IMR-90 (cell line): Measurements from ENCODE around the gene EFNB2. TPM values are rescaled to one million over a fixed set of nuclear protein-coding genes. Genes with fewer than 3 reads are reported as not detected.

Source experiments
- ATAC-seq: fragments of 200-7000 bp; cut with Tn5 transposase; 2 replicates; pipeline ENCODE4 v1.9.1; 2020; ENCODE audit warnings: low read depth, mild to moderate bottlenecking, moderate library complexity
- BruUV-seq: library from RNA; stranded (reverse); fragments of 400-500 nt; replicated peaks from 2 replicates; lab custom pipeline; 2021; lab: Mats Ljungman, UMichigan
- CTCF ChIA-PET: fragments of 300-600 bp; formaldehyde crosslinking; extraction: SDS; loops from one replicate; lab custom pipeline; 2021; ENCODE audit warnings: antibody characterized with exemption; lab: Yijun Ruan, JAX
- POLR2A ChIA-PET: fragments of 300-600 bp; sonication (Branson Sonifier 250); formaldehyde crosslinking; loops from one replicate; lab custom pipeline; 2022; ENCODE audit warnings: antibody characterized with exemption; ENCODE audit not compliant: unreplicated experiment; lab: Charles Lee
- DNase-seq: peaks from one replicate; pipeline ENCODE4 v3.0.0; 2013
- H2AFZ ChIP-seq: replicated peaks from 2 replicates; pipeline ENCODE3; 2013; ENCODE audit warnings: low read length, mild to moderate bottlenecking; ENCODE audit not compliant: poor library complexity
- H2AK5ac ChIP-seq: 2 replicates; pipeline ENCODE4 v1.6.1; 2013; ENCODE audit warnings: low read depth, low read length, inconsistent platforms
- H2AK9ac ChIP-seq: replicated peaks from 2 replicates; pipeline ENCODE3; 2013; ENCODE audit warnings: mild to moderate bottlenecking, low read depth, low read length, moderate library complexity; ENCODE audit not compliant: poor library complexity
- H2BK120ac ChIP-seq: 2 replicates; pipeline ENCODE4 v1.6.1; 2013; ENCODE audit warnings: low read depth, low read length, inconsistent platforms
- H2BK15ac ChIP-seq: 3 replicates; pipeline ENCODE4 v1.6.1; 2013; ENCODE audit warnings: low read depth, low read length, inconsistent platforms
- H2BK20ac ChIP-seq: 2 replicates; pipeline ENCODE4 v1.6.1; 2013; ENCODE audit warnings: low read depth, mild to moderate bottlenecking, inconsistent platforms, low read length, moderate library complexity
- H2BK5ac ChIP-seq: 2 replicates; pipeline ENCODE4 v1.6.1; 2013; ENCODE audit warnings: mild to moderate bottlenecking, low read depth, low read length, inconsistent platforms; ENCODE audit not compliant: poor library complexity, severe bottlenecking
- H3K14ac ChIP-seq: replicated peaks from 2 replicates; pipeline ENCODE4 v1.6.1; 2013; ENCODE audit warnings: low read depth, low read length, inconsistent platforms
- H3K18ac ChIP-seq: 2 replicates; pipeline ENCODE4 v1.6.1; 2013; ENCODE audit warnings: low read depth, low read length, control low read depth
- H3K23ac ChIP-seq: 2 replicates; pipeline ENCODE4 v1.6.1; 2013; ENCODE audit warnings: low read depth, low read length, inconsistent platforms
- H3K27ac ChIP-seq: 2 replicates; pipeline ENCODE4 v1.5.1; 2013; ENCODE audit warnings: mild to moderate bottlenecking, control low read depth, low read length; ENCODE audit not compliant: insufficient read depth
- H3K27me3 ChIP-seq: 2 replicates; pipeline ENCODE4 v1.6.1; 2013; ENCODE audit warnings: low read length; ENCODE audit not compliant: control insufficient read depth, insufficient read depth
- H3K36me3 ChIP-seq: 2 replicates; pipeline ENCODE4 v1.6.1; 2013; ENCODE audit warnings: low read length, mixed read lengths; ENCODE audit not compliant: control insufficient read depth, insufficient read depth
- H3K4ac ChIP-seq: 2 replicates; pipeline ENCODE4 v1.6.1; 2013; ENCODE audit warnings: low read depth, low read length, inconsistent platforms
- H3K4me1 ChIP-seq: 2 replicates; pipeline ENCODE4 v1.6.1; 2013; ENCODE audit warnings: low read length, mixed read lengths; ENCODE audit not compliant: control insufficient read depth, insufficient read depth
- H3K4me2 ChIP-seq: 2 replicates; pipeline ENCODE4 v1.6.1; 2013; ENCODE audit warnings: low read depth, mild to moderate bottlenecking, control low read depth, low read length, moderate library complexity
- H3K4me3 ChIP-seq: 2 replicates; pipeline ENCODE4 v1.5.1; 2013; ENCODE audit warnings: low read depth, mild to moderate bottlenecking, control low read depth, low read length, moderate library complexity; ENCODE audit not compliant: insufficient read depth
- H3K56ac ChIP-seq: 2 replicates; pipeline ENCODE4 v1.6.1; 2013; ENCODE audit warnings: low read length, inconsistent platforms; ENCODE audit not compliant: insufficient read depth; ENCODE audit errors: extremely low read depth
- H3K79me1 ChIP-seq, 2 experiments: 2 replicates each; pipeline ENCODE4 v1.6.1; 2013; ENCODE audit warnings: low read length in 2 of 2, inconsistent platforms in 1 of 2, low read depth in 1 of 2
- H3K9ac ChIP-seq: 2 replicates; pipeline ENCODE4 v1.6.1; 2013; ENCODE audit warnings: low read depth, low read length, control low read depth
- H3K9me1 ChIP-seq: 2 replicates; pipeline ENCODE4 v1.6.1; 2013; ENCODE audit warnings: low read length, inconsistent platforms; ENCODE audit not compliant: insufficient read depth
- H3K9me3 ChIP-seq: 2 replicates; pipeline ENCODE4 v1.6.1; 2013; ENCODE audit warnings: low read length; ENCODE audit not compliant: control insufficient read depth, insufficient read depth
- H4K20me1 ChIP-seq: 2 replicates; pipeline ENCODE4 v1.6.1; 2013; ENCODE audit warnings: low read length, inconsistent platforms; ENCODE audit not compliant: insufficient read depth
- H4K5ac ChIP-seq: 2 replicates; pipeline ENCODE4 v1.6.1; 2013; ENCODE audit warnings: mild to moderate bottlenecking, low read depth, low read length, control low read depth
- H4K8ac ChIP-seq, 2 experiments: 2 replicates each; pipeline ENCODE4 v1.6.1; 2013; ENCODE audit warnings: low read depth in 2 of 2, low read length in 2 of 2, control low read depth in 1 of 2, inconsistent platforms in 1 of 2
- H4K91ac ChIP-seq: 2 replicates; pipeline ENCODE4 v1.6.1; 2013; ENCODE audit warnings: low read depth, low read length, inconsistent platforms; ENCODE audit not compliant: insufficient read depth
- MXI1 ChIP-seq: IDR thresholded peaks from 2 replicates; pipeline ENCODE4 v1.6.1; 2012; ENCODE audit warnings: low read depth, mild to moderate bottlenecking, low read length, moderate library complexity, borderline replicate concordance
- NFE2L2 ChIP-seq: fragments of 150-350 bp; IDR thresholded peaks from 2 replicates; pipeline ENCODE4 v1.6.1; 2016; ENCODE audit warnings: low read depth, mild to moderate bottlenecking, low read length
- POLR2A ChIP-seq: IDR thresholded peaks from 2 replicates; pipeline ENCODE4 v1.6.1; 2012; ENCODE audit warnings: mild to moderate bottlenecking, low read depth, low read length
- RFX5 ChIP-seq: IDR thresholded peaks from 2 replicates; pipeline ENCODE4 v1.8.0; 2012; ENCODE audit warnings: low read depth, mild to moderate bottlenecking, low read length, moderate library complexity
- dilution Hi-C: fragments of 300-500 bp; cut with HindIII; formaldehyde crosslinking; loops from one replicate; pipeline ENCODE4 v1.14.3; 2018; ENCODE audit warnings: low sequenced_read_pairs; ENCODE audit not compliant: unreplicated experiment
- in situ Hi-C: fragments of 300-500 bp; cut with MboI; formaldehyde crosslinking; loops from 3 replicates; pipeline ENCODE4 v1.14.3; 2019; ENCODE audit warnings: low sequenced_read_pairs, inconsistent platforms, mixed read lengths
- intact Hi-C: fragments of 100-400 bp; cut with micrococcal nuclease; formaldehyde crosslinking; loops from 2 replicates; pipeline ENCODE4 v1.10.0; 2022
- polyA plus RNA-seq, 3 experiments: library from polyadenylated mRNA; depleted of rRNA; stranded (reverse); fragments of >200 nt; gene quantifications; 2 replicates each; pipeline ENCODE4 v1.2.3, GENCODE V29; 2012; ENCODE audit warnings: low replicate concordance in 1 of 3
- total RNA-seq: library from RNA; depleted of rRNA; stranded (reverse); fragments of >200 nt; gene quantifications from 2 replicates; pipeline ENCODE4 v1.2.3, GENCODE V29; 2012

EFNB2 gene
- total and polyA plus RNA-seq, 2 of the 4 experiments (the other 2 are of a cell fraction): 5.4 to 6.0 TPM

DNA sequence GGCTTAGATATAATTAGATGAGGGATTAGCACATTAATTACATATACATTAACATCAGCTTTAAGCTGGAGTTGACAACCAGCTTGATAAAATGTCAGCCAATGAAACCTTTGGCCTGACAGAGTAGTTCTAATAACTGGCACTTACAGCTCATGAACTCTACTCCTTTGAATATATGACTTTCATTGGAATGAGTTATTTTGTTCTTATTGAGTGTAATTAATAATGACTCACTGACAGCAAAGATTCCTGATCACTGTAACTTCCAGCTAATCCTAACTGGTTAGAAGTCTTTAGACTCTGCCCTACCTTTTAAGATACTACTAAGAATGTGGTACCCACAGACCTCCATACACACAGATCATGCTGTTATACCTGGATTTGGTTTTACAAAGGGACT, 41.0 kb downstream of the EFNB2 start:
- Histone ChIP-seq H4K91ac (no peak overlapping the region), H2BK120ac (no peak overlapping the region), H2AFZ (no peak overlapping the region), H3K36me3 (peaks cover 14% of the 10 kb centered on the region), H3K18ac (no peak overlapping the region), H2BK5ac (no peak overlapping the region), H3K9ac (no peak overlapping the region), H3K4me1 (no peaks in the 10 kb centered on the region), H3K4me2 (no peak overlapping the region), H4K20me1 (no peaks in the 10 kb centered on the region), H4K8ac (no peak overlapping the region), H3K4ac (no peak overlapping the region), H3K9me3 (no peaks in the 10 kb centered on the region), H2AK9ac (no peak overlapping the region), H3K27ac (no peak overlapping the region), H2BK15ac (no peak overlapping the region), H2BK20ac (no peak overlapping the region), H2AK5ac (no peak overlapping the region), H3K4me3 (no peak overlapping the region), H3K27me3 (no peaks in the 10 kb centered on the region), H3K9me1 (no peaks in the 10 kb centered on the region), H3K14ac (no peak overlapping the region), H3K56ac (no peak overlapping the region), H3K23ac (no peak overlapping the region), H3K79me1 (peaks cover 3 to 8% of the 10 kb centered on the region in 2 experiments; a peak in 3 of 4 replicates), H4K5ac (no peak overlapping the region)
- dilution Hi-C loops (no loop called here), intact Hi-C loops (no loop called here), in situ Hi-C loops (no loop called here)
- ATAC-seq (no peak), DNase-seq (no peak)
- ChIA-PET CTCF (no interaction called here), POLR2A (no interaction called here)
- no TSS peak for BruUV-seq
- TF ChIP-seq MXI1 (no peak), NFE2L2 (no peak), RFX5 (no peak), POLR2A (no peak)
